Right forelimb (tissue), 1 donor: Measurements from ENCODE around the gene CTNNA1.

Experiments
- DNase-seq: peaks from one replicate; pipeline ENCODE4 v3.0.0-alpha.2; 2018

Gene CTNNA1

DNA sequence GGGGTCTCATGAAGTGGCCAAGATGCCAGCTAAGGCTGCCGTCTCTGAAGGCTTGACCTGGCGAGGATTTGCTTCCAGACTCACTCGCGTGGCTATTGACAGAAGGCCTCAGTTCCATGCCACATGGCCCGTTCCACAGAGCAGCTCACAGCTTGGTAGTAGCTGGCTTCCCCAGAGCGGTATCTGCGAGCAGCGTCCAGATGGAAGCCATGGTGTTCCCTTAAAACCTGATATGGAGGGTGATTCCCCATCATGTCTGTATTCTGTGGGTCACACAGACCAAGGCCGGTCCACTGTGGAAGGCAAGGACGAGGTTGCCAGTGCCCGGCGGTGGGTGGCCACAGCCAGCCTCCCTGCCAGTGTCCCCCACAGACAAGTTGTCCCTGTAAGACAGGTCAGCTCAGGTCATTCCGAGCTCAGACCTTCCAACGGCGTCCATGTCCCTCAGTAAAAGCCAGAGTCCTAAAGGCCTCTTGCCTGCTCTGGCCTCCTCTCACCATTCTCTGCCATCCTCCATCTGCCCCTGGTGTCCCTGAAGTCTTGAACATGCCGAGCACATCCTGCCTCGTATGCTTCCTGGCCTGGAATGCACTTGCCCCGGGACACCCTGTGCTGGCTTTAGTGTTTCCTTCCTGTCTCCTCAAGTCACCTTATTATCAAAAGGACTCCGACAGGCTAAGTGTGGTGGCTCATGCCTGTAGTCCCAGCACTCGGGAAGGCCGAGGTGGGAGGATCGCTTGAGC is 183.2 kb downstream of the CTNNA1 start:
- DNase-seq: no peak

DNA sequence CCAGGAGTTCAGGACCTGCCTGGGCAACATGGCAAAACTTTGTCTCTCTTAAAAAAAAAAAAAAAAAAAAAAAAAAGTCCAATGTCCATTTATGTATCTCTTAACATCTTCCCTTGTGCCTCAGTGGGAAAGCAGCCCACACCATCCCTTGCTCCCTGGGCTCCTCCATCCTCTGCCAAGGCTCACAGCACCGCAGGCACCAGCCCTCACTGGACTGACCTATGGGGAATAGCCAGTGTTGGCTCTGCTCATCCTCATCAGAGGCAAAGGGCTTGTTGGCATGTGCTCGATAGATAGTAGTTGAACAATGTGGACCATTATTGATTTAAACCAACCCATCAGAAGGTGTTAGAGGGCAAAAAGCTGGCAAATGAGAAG is 183.7 kb downstream of the CTNNA1 start:
- no peak for DNase-seq

DNA sequence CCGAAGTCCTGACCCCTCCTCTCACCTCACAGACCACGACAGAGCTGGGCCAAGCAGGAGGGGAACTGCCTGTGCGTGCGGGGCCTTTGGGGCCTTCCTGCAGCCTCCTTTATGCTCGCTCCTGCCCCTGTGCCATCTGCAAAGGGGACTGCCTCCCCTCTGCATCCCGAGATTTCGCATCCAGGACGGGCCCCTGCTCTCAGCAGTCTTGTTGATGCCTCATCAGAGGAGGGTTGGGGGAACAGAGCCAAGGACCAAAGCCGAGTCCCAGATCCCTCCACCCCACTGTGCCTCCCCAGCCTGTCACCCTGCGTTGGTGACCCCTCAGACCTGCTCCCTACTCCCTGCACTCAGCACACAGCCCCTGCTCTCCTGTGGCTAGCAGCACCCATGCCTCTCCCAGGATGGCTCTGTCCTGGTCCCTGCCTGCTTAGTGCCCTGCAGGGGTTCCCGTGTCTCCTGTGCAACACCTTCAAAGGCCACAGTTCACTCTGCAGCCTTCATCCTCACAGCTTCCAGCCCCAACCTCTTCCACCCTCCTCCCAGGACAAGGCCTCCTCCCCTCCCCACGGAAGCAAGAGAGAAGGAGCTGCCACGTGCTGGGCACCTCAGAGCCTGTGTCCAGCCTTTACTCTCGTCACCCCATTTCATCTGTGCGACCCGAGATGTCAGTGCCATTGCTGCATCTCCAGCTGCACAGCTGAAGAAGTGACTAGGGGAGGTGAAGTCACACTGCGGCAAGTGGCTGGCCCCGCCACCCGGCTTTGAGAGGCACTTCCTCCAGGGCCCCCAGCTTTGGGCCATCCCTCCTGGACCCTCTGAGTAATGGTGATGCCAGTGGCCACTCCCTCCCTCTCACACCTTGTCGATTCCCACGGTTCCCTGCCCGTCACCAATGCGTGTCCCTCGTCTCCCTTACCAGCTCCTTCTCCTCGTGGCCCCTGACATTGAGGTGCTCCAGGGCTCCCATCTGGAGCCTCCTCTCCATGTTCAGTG is 184.5 kb downstream of the CTNNA1 start:
- no peak for DNase-seq

DNA sequence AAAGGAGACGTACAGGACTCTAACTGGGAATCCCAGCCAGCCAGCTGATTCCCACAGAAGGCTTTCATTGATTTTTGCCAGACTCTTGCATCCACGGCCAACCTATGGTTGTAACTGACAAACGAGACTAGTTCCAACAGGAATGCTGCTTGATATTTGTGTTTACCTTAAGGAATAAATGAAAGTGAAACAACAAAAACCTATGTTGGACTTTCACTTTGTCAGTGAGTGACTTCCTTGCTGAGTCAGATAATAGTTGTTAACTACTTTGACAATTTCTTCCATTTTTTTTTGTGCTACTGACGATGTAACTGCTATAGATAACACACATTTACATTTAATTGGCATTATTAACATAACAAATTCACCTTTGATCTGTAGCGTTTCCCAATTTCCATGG is 185.3 kb downstream of the CTNNA1 start:
- DNase-seq: no peak

DNA sequence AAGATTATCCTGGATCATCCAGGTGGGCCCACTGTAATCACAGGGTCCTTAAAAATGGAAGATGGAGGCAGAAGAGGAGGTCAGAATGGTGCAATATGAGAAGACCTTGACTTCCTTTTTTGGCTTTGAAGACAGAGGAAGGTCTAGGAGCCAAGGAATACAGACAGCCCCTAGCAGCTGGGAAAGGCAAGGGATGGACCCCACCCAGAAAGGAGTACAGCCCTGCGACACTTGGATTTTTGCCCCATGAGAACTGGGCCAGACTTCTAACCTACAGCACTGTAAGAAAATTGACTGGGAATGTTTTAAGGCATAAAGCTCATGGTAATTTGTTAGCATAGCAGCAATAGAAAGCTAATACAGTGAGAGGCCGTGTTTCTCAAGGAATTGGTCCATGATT is 188.8 kb downstream of the CTNNA1 start:
- no peak for DNase-seq

DNA sequence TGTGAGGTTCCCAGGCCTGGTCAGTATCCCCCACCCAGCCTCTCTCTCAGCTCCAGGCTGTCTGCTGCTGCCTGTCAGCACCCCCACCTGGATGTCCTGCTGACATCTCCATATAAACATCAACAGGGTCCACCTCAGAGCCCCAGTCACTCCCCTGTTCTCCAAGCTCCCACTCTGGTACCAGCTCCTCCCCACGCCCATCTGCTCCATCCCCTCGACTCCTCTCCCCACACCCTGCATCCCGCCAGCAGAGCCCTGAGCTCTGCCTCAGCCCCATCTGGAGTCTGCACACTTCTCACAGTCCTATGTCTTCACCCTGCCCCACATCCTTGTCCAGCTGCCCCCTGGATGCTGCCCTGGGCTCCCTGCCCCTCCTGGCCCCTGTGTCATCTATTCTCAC is 189.6 kb downstream of the CTNNA1 start:
- DNase-seq: no peak

DNA sequence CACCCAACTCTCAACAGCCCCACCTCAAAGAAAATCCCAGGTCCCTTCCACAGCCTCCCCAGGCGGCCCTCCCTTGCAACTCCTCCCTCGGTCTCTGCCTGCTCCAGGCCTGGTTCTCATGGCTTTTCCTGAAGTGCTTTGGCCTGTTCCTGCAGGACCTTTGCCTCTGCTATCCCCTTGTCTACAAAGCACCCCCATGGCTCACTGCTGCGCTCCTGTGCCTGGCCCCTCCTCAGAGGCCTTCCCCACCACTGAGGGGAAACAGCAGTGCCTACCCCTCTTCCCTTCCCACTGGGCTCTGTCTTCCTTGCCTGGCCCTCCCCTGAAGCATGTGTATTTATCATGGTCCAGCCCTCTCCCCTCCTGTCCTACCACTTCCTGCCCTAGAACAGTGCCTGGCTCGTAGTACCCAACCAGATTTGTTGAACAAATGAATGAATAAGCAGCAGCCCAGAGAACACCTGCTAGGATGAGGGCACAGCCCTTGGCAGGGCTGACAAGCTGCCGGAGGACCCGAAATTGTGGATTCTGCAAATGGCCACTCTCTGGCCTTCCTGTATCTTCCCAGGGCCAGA is 190.5 kb downstream of the CTNNA1 start:
- DNase-seq: no peak

DNA sequence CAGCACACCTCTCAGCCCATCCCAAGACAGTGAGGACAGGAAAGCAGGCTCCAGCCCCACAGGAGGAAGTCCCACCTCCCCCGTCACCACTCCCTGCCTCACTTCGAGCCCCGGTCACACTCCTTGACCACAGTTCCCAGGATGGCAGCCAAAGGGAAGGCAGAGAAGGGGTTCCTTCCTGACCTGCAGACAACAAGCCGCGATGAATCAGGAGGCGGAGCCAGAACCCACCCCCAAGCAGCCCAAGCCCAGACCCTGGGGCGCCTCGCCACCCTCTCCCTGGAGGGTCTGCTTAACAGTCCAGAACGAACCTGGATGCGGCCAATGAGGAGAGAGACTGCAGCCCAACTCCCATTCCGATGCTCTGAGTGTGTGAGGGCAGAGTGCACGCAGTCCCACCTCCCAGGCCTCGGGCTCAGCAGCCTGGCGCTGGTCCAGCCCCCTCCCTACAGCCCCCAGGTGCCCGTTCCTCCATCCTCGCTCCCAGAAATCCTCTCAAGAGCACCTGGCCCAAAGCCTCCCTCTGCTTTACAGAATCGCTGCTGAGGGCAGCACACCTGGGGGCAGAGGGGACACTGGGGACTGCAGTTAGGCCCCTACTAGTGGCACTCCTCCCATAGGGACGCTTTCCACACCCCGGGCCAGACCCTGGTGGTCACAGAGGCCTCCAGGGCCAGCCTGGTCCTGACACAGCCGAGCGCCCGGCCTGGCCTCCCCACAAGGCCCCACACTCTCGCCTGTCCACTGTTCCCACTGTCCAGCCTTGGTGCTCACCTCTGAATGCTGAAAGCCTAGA is 191.5 kb downstream of the CTNNA1 start:
- DNase-seq: no peak

DNA sequence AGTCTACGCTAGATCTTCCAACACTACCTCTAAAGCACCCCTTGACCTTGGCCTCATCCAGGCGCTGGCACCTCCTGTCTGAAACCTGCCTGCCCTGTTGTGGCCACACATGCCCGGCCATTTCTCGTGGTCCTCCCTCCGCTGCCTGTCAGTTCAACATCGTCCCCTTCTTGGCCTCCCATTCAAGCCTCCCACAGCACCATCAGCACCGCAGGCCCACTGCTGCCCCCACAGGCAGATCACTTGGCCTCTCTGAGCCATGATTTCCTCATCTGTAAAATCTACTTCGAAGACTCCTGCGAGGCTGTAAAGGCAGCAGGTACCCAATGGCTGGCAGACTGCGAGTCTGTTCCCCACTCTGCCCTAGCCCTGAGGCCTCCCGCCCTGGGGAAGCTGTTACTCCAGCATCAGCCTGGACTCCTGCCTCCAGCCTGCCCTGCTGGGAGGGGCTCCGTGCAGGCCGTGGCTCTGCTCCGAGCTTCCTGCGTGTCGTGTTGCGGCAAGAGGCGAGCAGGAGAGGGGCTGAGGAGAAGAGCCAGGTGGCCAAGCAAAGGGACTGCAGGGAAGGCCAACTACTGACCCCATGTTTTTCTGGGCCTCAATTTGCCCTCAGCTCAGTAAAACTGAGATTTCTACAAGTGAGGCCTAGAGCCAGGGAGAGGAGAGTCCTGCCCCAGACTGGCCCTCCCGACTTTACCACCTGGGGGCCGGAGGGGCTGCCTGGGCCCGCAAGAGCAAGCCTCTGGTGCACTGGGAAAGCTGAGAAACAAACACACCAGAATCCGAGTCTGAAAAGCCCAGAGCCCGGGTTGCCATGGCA is 192.4 kb downstream of the CTNNA1 start:
- DNase-seq: no peak

DNA sequence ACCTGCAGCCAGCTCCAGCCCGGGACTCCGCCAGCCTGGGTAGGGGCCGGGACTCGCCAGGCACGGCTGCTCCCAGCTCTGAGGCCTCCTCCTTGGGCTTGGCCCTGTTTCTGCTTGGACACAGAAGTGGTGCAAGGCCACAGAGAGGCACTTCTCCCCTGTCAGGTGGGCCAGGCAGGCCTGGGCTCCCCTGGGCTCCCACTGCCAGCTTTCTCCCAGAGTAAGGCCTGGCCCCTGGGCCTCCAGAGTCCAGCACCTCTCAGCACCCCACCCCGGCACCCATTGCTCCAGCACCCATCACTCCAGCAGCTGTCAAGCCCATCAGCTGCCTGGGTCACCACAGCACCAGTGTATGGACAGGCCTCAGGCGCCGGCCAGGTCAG is 193.0 kb downstream of the CTNNA1 start:
- no peak for DNase-seq

DNA sequence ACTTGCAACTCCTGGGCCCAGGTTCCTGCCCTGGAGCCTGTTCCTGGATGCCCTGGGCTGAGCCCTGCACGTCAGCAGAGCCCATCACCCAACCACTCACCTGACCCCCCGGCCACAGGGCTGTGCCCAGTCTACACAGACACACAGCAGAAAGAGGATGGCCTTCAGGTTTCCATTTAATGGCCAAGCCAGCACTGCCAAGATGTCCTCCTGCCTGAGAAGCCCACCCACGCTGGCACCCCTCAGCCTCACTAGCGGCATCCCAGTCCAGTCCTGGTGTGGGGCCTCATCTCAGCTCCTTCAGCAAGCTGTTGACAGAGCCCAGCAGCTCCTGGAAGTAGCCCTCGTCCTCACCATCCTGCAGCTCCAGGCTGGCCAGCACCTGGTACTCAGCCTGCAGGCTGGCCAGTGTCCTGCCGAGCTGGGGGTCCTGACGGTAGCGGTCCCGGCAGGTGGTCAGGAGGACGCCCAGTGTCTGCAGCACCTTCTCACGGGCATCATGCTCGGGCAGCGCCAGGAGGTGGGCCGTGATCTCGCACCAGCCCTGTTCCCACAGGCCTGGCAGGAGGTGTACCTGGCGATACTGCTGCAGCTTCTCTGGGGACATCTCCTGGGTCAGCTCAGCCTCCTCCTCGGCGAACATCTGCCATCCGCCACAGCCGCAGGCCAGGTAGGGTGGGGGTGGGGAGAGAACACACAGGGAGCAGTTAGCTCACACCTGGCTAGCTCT is 193.8 kb downstream of the CTNNA1 start:
- DNase-seq: no peak

DNA sequence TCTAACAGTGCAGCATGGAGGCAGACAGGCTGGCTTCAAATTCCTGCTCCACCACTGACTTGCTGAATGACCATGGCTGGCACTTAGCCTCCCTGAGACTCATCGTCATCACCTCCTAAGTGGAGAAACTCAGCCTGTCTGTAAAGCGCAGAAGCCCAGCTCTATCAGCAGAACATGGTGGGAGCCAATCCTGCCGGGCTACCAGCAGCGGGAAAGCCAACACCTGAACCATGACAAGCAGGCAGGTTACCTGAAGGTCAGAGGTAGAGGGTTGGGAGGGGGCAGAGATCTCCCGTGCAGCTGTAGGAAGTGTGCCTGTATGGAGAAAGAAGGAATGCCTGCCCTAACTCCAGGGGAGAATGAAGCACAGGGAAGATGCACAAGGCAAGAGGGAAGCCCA is 194.6 kb downstream of the CTNNA1 start:
- DNase-seq: no peak

DNA sequence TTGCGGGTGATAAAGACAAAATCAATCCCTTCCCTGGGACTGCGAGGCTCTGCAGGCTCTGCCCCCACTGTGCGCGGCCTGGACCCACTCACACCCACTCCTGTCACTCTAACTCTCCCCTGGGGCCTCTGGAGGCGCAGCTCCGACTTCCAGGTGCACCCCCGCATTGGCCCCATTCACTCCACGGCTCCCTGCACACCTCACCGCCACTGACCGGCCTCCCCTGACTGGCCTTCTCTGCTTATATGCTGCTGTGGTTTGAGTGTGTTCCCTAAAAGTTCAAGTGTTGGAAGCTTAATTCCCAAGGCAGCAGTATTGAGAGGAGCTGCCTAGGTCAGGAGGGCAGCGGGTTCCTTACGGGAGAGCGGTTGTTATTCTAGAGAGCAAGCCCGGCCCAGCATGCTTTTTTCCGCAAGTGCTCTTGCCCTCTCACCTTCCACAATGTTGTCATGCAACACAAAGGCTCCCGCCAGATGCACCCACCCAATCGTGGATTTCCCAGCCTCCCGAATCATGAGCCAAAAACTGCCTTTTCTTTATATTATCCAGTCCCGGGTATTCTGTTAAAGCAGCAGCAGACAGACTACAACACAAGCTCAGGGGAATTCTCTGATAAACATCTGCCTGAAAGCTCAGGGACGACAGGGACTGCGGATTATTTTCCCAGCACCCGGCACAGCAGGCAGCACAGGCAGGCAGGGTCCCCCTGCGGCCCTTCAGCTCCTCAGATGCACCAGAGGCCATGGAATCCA is 195.4 kb downstream of the CTNNA1 start:
- DNase-seq: no peak

DNA sequence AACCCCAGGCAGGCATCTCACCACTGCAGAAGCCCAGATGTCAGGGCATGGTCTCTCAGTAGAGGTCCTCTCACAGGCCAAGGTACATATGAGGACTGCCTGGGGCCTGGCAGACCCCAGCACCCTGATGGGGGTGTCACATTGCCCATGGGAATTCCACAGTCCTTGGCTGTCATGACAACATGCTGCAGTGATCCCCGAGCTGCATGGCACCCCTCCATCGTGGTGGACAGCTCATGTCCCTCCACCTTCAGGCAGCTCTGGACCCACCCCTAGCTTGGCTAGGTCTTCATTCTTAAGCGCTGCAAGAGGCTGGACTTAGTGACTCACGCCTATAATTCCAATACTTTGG is 196.0 kb downstream of the CTNNA1 start:
- no peak for DNase-seq

DNA sequence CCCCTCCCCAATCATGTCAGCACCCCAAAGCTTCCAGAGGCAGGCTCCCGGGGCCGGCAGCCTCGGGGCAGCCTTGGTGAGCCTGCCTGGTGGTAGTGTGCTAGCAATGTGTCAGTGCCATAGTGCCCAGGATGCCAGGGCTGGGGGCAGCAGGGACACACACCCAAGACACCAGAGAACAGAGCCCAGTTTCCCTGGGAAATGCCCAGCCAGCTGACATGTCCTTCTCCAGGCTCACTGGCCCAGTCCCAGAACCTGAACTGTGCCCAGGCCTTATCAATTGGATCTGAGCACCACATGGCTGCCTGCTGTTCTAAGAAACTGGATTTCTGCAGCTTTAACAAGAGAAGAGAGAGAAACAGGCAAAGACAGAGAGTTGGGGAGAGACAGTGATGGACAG is 196.8 kb downstream of the CTNNA1 start:
- DNase-seq: no peak

DNA sequence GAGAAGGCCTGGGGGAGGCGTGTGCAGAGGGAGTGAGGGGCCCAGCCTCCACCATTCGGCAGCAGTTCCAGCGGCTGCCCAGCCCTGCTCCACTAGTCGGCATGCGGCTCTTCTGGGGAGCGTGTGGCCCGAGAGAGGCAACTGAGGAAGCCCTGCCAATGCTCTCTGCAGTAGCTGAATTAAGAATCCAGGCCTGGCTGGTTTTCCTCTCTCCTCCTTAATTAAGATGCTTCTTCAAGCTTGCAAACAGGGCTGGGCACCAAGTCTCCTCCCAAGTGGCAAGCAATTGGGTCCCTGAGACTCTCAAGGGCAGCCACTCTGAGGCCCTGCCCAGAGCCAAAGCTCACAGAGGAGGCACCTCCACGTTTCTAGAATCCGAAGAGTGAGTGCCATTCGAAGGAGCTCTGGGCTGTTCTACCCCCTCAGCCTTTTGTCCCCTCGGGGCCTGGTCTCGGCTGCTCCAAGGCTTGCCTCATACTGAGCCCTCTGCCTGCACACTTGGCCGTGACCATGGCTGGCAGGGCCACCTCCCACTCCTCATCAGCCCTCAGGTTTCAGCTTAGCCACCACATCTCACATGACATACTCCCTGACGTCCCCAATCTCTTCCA is 197.3 kb downstream of the CTNNA1 start:
- no peak for DNase-seq

DNA sequence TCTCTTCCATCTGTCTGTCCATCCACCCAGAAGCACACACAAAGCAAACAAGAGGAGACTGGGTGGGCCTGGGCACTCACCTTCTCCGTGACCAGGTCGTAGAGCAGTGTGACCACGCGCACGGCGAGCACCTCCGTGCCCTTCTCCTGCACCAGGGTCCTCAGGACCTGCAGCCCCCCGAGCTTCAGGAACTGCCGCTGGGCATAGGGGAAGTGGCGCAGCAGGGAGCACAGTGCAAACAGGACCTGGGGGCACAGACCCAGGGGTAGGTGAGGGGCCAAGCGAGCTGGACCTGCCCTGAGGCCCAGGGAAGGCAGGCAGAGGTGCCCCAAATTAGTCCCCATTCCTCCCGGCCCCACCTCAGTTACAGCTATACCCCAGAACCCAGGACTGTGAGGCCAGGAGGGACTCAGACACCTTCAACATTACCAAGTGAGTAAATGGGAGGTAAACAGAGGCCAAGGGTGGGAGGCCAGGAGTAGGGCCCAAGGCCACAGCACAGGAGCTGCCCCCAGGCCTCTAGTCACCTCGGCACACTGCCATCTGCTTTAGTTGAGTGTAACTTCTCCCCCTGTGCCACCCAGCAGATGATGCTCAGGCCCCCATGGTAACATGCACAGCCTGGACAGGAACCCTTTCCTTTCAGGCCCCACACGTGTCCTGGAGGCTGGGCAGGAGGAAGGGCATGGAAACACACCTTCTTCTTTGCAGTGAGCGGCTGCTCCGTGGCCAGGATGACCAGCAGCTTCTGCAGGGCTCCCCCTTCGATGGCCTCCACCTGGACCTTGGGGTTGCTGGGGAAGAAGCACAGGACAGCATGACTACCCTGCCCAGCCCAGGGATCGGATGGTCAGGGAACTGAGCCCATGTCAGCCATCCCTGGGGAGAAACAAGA is 198.1 kb downstream of the CTNNA1 start:
- no peak for DNase-seq

DNA sequence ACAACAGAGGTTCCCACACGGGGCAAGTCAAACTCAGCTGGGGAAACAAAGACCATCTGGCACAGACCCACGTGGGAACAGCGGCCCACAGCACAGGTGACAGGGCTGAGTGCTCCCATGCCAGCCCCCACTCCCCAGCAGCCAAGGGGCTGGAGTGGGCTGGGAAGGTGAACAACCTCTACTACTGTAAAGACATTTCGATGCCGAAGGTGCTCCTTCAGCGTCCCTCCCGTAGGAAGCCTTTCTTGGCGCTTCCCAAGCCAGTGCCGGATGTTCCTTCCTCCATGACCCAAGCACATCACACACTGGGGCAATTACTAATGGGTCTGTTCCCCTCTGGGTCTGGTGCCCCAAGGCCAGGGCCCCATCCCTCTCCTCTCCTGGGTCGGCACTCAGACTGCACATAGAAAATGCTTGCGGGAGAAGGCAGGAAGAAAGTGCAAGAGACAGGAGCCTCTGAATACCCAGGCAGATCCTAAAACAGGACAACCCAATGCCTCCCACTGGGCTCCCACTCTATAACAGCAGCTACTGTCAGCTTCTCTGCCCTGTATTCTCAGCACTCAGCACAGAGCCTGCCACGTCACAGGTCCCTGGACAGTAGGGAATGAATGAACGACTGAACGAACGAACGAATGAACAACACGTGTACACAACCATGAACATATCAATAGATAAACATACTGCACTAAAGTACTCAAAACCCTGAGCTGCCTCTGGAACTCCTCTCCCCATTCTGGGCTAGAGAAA is 198.9 kb downstream of the CTNNA1 start:
- no peak for DNase-seq
